Vagina (tissue), 2 donors: ENCODE data around the gene RSPH9. TPM values are rescaled to one million over a fixed set of nuclear protein-coding genes. Genes with fewer than 3 reads are reported as not detected.
"Not testable (repeated sequence)": the region's sequence is repeated elsewhere in the genome, so short reads cannot be mapped to it uniquely, and the experiment has no call there.

Experiments used
- DNase-seq, 2 donors: peaks; one replicate each; pipeline ENCODE4 v3.0.0-alpha.2; 2017; ENCODE audit errors: extremely low spot score in 2 of 2
- H3K27ac ChIP-seq: fragments of 200-600 bp; sonication (generic); one replicate; pipeline ENCODE4 v1.5.1; 2019
- H3K27me3 ChIP-seq: fragments of 200-600 bp; sonication (generic); one replicate; pipeline ENCODE4 v1.5.1; 2019
- H3K36me3 ChIP-seq, 2 donors: fragments of 200-600 bp; sonication (generic); one replicate each; pipeline ENCODE4 v1.5.1; 2017 to 2019
- H3K4me1 ChIP-seq: fragments of 200-600 bp; sonication (generic); one replicate; pipeline ENCODE4 v1.5.1; 2019
- H3K4me3 ChIP-seq, 2 donors: fragments of 200-600 bp; sonication (generic); 1 replicate in 1 of 2; 2 replicates in 1 of 2; pipeline ENCODE4 v1.5.1; 2016 to 2019
- H3K9me3 ChIP-seq: fragments of 200-600 bp; sonication (generic); one replicate; pipeline ENCODE4 v1.5.1; 2019
- POLR2A ChIP-seq, 2 donors: fragments of 450-650 bp; IDR thresholded peaks; one replicate each; pipeline ENCODE4 v1.6.1; 2017; ENCODE audit warnings: antibody characterized with exemption in 2 of 2, mild to moderate bottlenecking in 2 of 2, moderate library complexity in 2 of 2
- POLR2AphosphoS5 ChIP-seq, 2 donors: sonication (generic); formaldehyde crosslinking; IDR thresholded peaks; one replicate each; pipeline ENCODE4 v1.9.0; 2017; ENCODE audit warnings: antibody characterized with exemption in 2 of 2, mild to moderate bottlenecking in 2 of 2, low read depth in 1 of 2; ENCODE audit not compliant: insufficient read depth in 1 of 2
- intact Hi-C: fragments of 100-400 bp; cut with DNase I; formaldehyde crosslinking; loops from one replicate; pipeline ENCODE4 v1.15.1; 2023
- total RNA-seq: library from RNA; depleted of rRNA; stranded (reverse); fragments of >200 nt; gene quantifications from one replicate; pipeline ENCODE4 v1.2.3, GENCODE V29; 2016
- TF ChIP-seq, protein P1 (sequence below), 3 experiments: fragments of 450-650 bp in 2 of 3; fragments of 200-600 bp in 1 of 3; sonication (generic) in 1 of 3; IDR thresholded peaks; one replicate each; pipeline ENCODE4 v1.5.1; 2017 to 2019; ENCODE audit warnings: antibody characterized with exemption in 3 of 3, mild to moderate bottlenecking in 2 of 3, moderate library complexity in 2 of 3

Gene RSPH9
- total RNA-seq, 1 donor from 2014 or later: 0.74 TPM

DNA sequence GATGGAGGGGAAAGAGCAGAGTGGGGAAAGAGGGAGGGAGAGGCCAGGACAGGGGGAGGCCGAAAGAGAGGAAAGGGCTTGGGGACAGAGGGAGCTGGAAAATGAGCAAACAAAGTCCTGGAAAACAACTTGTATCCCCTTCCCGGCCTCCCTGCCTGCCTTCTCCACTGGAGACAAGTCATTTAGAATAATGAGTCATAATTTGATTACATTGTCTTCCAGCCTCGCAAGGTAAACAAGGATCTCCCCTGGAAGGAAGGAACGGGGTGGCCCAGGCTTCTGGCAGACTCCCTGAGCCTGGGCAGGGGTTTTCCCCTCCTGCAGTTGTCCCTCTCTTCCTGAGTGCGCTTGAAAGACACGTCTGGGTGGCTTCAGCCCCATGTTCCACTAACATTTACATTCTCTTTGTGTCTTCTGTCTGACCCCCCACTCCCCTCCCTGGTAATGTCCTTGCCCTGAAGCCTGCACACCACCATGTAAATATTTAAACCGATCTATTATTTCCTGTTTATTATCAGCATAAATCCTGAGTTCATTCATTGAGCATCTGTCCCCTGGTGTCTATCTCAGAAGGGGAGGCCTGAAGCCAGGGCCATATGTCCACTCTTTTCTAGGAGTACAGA lies 54.8 kb downstream of the RSPH9 start:
- DNase-seq: no peak
- peak overlapping the region; percentile 21 for H3K27ac ChIP-seq

DNA sequence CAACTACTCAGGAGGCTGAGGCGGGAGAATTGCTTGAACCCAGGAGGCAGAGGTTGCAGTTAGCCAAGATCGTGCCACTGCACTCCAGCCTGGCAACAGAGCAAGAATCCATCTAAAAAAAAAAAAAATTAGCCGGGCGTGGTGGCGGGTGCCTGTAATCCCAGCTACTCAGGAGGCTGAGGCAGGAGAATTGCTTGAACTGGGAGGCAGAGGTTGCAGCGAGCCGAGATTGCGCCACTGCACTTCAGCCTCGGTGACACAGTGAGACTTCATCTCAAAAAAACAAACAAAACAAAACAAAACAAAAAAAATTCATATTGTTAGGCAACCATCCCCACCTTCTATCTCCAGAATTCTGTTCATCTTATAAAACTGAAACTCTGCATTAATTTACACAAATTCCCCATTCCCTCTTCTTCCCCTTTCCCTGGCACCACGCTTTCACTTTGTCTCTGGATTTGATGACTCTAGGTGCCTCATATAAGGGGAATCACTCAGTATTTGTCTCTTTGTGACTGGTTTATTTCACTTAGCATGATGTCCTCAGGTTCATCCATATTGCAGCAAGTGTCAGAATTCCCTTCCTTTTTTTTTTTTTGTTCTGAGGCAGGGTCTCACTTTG lies 56.2 kb downstream of the RSPH9 start:
- intact Hi-C loops, H3K9me3 ChIP-seq, H3K4me3 ChIP-seq, DNase-seq, H3K36me3 ChIP-seq, H3K27me3 ChIP-seq: not testable (repeated sequence)
- Histone ChIP-seq H3K4me1 (peaks cover 68% of the 10 kb centered on the region), H3K27ac (peak overlapping the region; percentile 86)

More for the DNA sequence above, 54.8 kb downstream of the RSPH9 start:
- no peaks in the 10 kb centered on the region for H3K27me3 ChIP-seq
- TF ChIP-seq, protein P1, sequence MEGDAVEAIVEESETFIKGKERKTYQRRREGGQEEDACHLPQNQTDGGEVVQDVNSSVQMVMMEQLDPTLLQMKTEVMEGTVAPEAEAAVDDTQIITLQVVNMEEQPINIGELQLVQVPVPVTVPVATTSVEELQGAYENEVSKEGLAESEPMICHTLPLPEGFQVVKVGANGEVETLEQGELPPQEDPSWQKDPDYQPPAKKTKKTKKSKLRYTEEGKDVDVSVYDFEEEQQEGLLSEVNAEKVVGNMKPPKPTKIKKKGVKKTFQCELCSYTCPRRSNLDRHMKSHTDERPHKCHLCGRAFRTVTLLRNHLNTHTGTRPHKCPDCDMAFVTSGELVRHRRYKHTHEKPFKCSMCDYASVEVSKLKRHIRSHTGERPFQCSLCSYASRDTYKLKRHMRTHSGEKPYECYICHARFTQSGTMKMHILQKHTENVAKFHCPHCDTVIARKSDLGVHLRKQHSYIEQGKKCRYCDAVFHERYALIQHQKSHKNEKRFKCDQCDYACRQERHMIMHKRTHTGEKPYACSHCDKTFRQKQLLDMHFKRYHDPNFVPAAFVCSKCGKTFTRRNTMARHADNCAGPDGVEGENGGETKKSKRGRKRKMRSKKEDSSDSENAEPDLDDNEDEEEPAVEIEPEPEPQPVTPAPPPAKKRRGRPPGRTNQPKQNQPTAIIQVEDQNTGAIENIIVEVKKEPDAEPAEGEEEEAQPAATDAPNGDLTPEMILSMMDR (IDR thresholded peaks at IDR 0.05): no peak
- peak in 1 of 2 donors; percentile 32 for TF ChIP-seq POLR2AphosphoS5 (IDR thresholded peaks at IDR 0.05; ENCODE audit: insufficient read depth in 1 of 2, low read depth in 1 of 2)
- H3K4me3 ChIP-seq: no peak overlapping the region
- H3K36me3 ChIP-seq: no peaks in the 10 kb centered on the region
- peaks cover 55% of the 10 kb centered on the region for H3K4me1 ChIP-seq
- H3K9me3 ChIP-seq: no peaks in the 10 kb centered on the region
- intact Hi-C loops: no loop called here

DNA sequence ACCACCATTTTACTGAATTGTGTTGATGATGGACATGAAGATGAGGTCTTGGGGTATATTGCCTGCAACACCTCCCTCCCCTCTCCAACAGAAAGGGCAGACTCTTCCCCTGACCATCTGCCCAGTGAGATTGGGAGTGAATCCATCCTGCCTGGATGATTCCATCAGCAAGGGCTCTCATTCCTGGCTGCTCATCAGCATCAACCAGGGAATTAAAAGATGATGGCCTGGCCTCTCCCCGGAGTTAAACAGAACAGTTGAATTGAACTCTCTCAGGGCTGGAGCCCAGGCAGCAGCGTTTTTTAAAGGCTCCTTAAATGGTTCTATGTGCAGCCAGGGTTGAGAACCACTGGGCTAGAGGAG lies 57.3 kb downstream of the RSPH9 start:
- Histone ChIP-seq H3K27me3 (no peaks in the 10 kb centered on the region), H3K4me3 (no peak overlapping the region), H3K27ac (peak overlapping the region; percentile 86), H3K9me3 (no peaks in the 10 kb centered on the region), H3K36me3 (no peaks in the 10 kb centered on the region), H3K4me1 (peaks cover 79% of the 10 kb centered on the region)
- TF ChIP-seq, protein P1 (IDR thresholded peaks at IDR 0.05): no peak
- TF ChIP-seq POLR2A (IDR thresholded peaks at IDR 0.05): no peak
- no peak for TF ChIP-seq POLR2AphosphoS5 (IDR thresholded peaks at IDR 0.05; ENCODE audit: insufficient read depth in 1 of 2, low read depth in 1 of 2)
- DNase-seq: no peak
- intact Hi-C loops: no loop called here

DNA sequence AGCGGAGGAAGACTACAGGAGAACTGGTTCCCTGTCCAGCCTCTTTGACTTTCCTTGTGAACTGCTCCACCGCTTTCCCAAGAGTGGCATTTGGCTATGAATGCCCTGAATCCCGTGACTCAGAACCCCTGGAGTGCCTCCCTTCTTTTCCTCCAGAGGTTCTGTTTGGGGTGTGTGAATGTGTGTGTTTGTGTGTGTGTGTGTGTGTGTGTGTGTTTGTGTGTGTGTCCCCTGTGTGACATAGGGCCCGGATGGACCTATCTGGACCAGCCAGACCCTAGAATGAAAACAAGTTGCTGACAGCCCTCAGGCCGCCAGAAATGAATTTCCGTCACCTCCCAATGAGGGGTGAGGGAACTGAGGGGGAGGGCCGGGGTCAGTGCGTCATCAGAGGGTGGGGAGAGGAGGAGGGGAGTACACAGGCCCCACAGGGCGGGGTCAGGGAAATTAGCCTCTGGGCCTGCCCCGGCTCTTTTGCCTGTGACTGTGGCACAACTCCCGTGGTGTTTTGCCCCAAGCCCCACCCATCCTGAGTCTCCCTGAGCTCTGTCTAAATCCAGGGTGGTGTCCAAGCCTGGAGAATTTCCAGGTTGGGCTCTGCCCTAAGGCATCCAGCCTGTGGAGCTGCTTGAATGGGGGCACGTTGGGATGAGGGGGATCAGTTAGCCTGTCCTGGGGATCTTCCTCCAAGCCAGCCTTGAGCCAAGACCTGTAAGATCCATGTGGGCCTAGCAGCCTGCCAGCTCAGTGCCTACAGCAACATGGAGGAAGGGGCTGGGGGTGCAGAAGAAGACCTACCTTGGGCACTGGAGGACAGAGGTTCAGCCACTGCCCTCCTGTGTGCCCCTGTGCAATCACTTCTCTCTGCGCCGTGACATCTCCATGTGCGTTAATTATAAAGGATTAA lies 58.0 kb downstream of the RSPH9 start:
- peak in 1 of 2 donors; percentile 98 for DNase-seq
- Histone ChIP-seq H3K4me1 (peaks cover 84% of the 10 kb centered on the region), H3K27ac (peak overlapping the region; percentile 86), H3K9me3 (no peaks in the 10 kb centered on the region), H3K36me3 (no peaks in the 10 kb centered on the region), H3K4me3 (no peak overlapping the region), H3K27me3 (no peaks in the 10 kb centered on the region)
- TF ChIP-seq POLR2AphosphoS5 (IDR thresholded peaks at IDR 0.05; ENCODE audit: insufficient read depth in 1 of 2, low read depth in 1 of 2): peak; percentile 48 to 81
- TF ChIP-seq, protein P1 (IDR thresholded peaks at IDR 0.05): no peak
- intact Hi-C loops: no loop called here

DNA sequence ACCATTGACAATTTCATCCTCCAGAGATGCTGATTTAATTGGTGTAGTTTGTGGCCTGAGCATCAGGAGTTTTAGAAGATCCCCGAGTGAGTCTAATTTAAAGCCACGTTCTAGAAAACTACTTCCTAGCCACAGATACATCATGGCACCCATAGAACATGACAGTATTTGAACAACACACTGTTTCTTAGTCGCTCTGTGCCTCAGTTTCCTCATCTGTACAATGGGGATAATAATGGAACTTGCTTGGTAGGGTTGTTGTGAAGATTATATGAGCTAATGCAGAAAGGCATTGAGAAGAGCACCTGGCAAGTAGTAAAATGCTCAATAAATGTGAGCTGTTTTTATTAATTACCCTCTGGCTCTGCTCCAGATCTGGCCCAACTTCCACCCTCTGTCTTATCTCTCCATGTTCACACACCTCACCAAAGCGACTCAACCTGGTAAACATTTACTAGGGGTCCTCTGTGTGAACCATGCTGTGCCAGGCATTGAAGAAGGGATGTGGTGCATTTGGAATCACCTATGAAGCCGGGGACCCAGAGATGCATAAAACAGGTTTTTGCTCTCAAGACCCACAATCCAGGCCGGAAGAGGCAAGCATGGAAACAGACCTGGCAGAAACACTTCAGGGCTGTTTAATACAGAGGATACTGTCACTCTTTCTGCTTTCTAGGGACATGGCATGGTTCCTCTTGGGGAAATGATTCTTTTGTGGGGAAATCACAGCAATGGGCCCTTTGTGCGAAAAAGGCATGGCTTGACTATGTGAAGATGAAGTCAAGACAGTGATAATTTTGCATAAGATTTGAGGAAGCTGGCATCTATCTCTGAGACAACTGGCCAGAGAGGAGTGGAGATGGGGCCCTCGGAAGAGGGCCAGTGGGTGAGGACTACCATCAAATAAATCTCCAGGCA lies 58.9 kb downstream of the RSPH9 start:
- Histone ChIP-seq H3K4me3 (no peak overlapping the region), H3K27me3 (no peaks in the 10 kb centered on the region), H3K9me3 (no peaks in the 10 kb centered on the region), H3K36me3 (no peaks in the 10 kb centered on the region), H3K4me1 (peaks cover 86% of the 10 kb centered on the region), H3K27ac (peak overlapping the region; percentile 86)
- TF ChIP-seq POLR2AphosphoS5 (IDR thresholded peaks at IDR 0.05; ENCODE audit: insufficient read depth in 1 of 2, low read depth in 1 of 2): no peak
- TF ChIP-seq POLR2A (IDR thresholded peaks at IDR 0.05): no peak
- TF ChIP-seq, protein P1 (IDR thresholded peaks at IDR 0.05): no peak
- intact Hi-C loops: no loop called here
- DNase-seq: no peak
